A673 (cell line): ENCODE measurements around the gene ABCA12. TPM values are rescaled to one million over a fixed set of nuclear protein-coding genes. Genes with fewer than 3 reads are reported as not detected.

ENCODE experiments used
- BruUV-seq: library from RNA; stranded (reverse); fragments of 400-500 nt; replicated peaks from 2 replicates; lab custom pipeline; 2021; lab: Mats Ljungman, UMichigan
- CTCF ChIA-PET: fragments of 300-600 bp; sonication (Branson Sonifier 250); formaldehyde crosslinking; loops from one replicate; lab custom pipeline; 2022; ENCODE audit warnings: antibody characterized with exemption; lab: Charles Lee
- POLR2A ChIA-PET: fragments of 300-600 bp; sonication (Branson Sonifier 250); formaldehyde crosslinking; loops from one replicate; lab custom pipeline; 2022; ENCODE audit warnings: antibody characterized with exemption; ENCODE audit not compliant: low non-redundant PET; lab: Charles Lee
- DNase-seq: peaks from one replicate; pipeline ENCODE4 v3.0.0-alpha.2; 2015; ENCODE audit warnings: low spot score
- H3K27ac ChIP-seq: fragments of 200-600 bp; sonication (generic); 2 replicates; pipeline ENCODE4 v1.5.1; 2016; ENCODE audit warnings: mixed run types, low read depth, mild to moderate bottlenecking, mixed read lengths, antibody characterized with exemption, low read length; ENCODE audit not compliant: poor library complexity, severe bottlenecking
- H3K27me3 ChIP-seq: fragments of 200-600 bp; sonication (generic); replicated peaks from 2 replicates; pipeline ENCODE4 v1.6.1; 2017; ENCODE audit warnings: mixed run types, low read depth, mild to moderate bottlenecking, mixed read lengths, antibody characterized with exemption, low read length; ENCODE audit not compliant: insufficient read depth, poor library complexity
- H3K36me3 ChIP-seq: fragments of 200-600 bp; sonication (generic); 2 replicates; pipeline ENCODE4 v1.6.1; 2016; ENCODE audit warnings: mixed run types, mild to moderate bottlenecking, mixed read lengths, antibody characterized with exemption, low read length; ENCODE audit not compliant: insufficient read depth, poor library complexity, severe bottlenecking
- H3K4me1 ChIP-seq: fragments of 200-600 bp; sonication (generic); 2 replicates; pipeline ENCODE4 v1.6.1; 2017; ENCODE audit warnings: mixed run types, mild to moderate bottlenecking, mixed read lengths, antibody characterized with exemption, low read length; ENCODE audit not compliant: insufficient read depth, poor library complexity, severe bottlenecking
- H3K4me3 ChIP-seq: fragments of 200-600 bp; sonication (generic); 2 replicates; pipeline ENCODE4 v1.5.1; 2016; ENCODE audit warnings: low read depth, mixed run types, mild to moderate bottlenecking, mixed read lengths, low read length; ENCODE audit not compliant: poor library complexity, severe bottlenecking
- H3K9me3 ChIP-seq: fragments of 200-600 bp; sonication (generic); 2 replicates; pipeline ENCODE4 v1.6.1; 2016; ENCODE audit warnings: mixed run types, low read depth, mild to moderate bottlenecking, mixed read lengths, antibody characterized with exemption, low read length; ENCODE audit not compliant: poor library complexity, severe bottlenecking
- CTCF ChIP-seq: fragments of 300-800, 200-600 bp; sonication (generic); conservative IDR thresholded peaks from 2 replicates; pipeline ENCODE4 v1.5.1; 2017; ENCODE audit warnings: low read depth, mild to moderate bottlenecking, antibody characterized with exemption, low read length, moderate library complexity, mixed read lengths
- EZH2 ChIP-seq: fragments of 200-600 bp; sonication (generic); IDR thresholded peaks from 2 replicates; pipeline ENCODE4 v1.6.1; 2017; ENCODE audit warnings: borderline replicate concordance, low read depth, mild to moderate bottlenecking, mixed read lengths, antibody characterized with exemption, low read length; ENCODE audit not compliant: poor library complexity, severe bottlenecking
- intact Hi-C: fragments of 100-400 bp; cut with micrococcal nuclease; formaldehyde crosslinking; loops from one replicate; pipeline ENCODE4 v1.10.0; 2022; ENCODE audit not compliant: unreplicated experiment
- total RNA-seq: library from RNA; stranded (reverse); gene quantifications from 2 replicates; pipeline ENCODE4 v1.2.3, GENCODE V29; 2021

The ABCA12 gene
- total RNA-seq, 1 experiment from 2014 or later, result not detected

DNA sequence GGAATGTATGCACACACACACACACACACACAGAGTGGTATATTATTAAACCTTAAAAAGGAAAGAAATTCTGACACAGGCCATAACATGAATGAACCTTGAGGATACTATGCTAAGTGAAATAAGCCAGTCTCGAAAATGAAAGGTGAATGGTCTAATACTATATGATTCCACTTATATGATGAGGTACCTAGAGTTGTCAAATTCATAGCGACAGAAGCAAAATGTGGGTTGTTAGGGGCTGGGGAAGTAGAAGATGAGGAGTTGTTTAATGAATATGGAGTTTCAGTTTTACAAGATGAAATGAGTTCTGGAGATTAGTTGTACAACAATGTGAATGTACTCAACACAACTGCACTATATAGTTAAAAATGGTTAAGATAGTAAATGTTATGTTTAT lies 118.1 kb downstream of the ABCA12 start:
- TF ChIP-seq CTCF (no peak), EZH2 (no peak)
- BruUV-seq, result no TSS peak
- DNase-seq, result no peak
- H3K4me1 ChIP-seq, result peaks cover 6% of the 10 kb centered on the region
- intact Hi-C loops, result no loop called here
- POLR2A ChIA-PET, result no interaction called here
- no peak overlapping the region for H3K4me3 ChIP-seq
- H3K36me3 ChIP-seq, result no peaks in the 10 kb centered on the region
- CTCF ChIA-PET, result no interaction called here
- H3K9me3 ChIP-seq, result no peaks in the 10 kb centered on the region
- no peaks in the 10 kb centered on the region for H3K27me3 ChIP-seq
- H3K27ac ChIP-seq, result no peak overlapping the region

DNA sequence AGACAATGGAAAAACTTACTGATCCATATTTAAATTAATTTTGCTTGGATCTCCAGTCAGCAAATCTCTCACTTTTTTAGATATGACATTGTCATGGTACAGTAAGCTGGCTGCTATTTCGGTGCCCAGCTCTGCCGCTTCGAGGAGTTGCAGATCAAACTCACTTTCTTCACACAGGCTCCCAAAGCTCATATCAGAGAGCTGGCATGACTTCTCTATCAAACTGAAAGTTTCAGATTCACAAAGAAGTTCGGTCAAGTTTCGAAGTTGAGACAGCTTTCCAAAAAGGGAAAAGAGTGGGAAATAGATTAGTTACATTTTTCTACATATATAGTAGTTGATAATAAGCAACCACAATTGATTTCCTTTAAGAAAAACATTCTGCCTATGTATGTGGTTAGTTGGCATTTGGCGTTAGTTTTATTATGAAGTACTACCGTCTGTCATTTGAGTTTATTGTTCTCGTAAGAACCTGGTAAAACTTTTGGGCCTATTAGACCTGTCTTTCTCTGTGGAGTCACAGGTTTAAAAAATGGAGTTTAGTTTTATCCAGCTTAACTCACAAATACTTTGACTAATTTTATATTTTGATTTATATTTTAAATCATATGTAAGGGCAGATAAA lies 118.8 kb downstream of the ABCA12 start:
- Histone ChIP-seq H3K27me3 (no peaks in the 10 kb centered on the region), H3K36me3 (no peaks in the 10 kb centered on the region), H3K4me3 (no peak overlapping the region), H3K4me1 (peaks cover 6% of the 10 kb centered on the region), H3K27ac (no peak overlapping the region), H3K9me3 (no peaks in the 10 kb centered on the region)
- TF ChIP-seq CTCF (no peak), EZH2 (no peak)
- no peak for DNase-seq
- intact Hi-C loops, result no loop called here
- no TSS peak for BruUV-seq
- ChIA-PET POLR2A (no interaction called here), CTCF (no interaction called here)

- ChIA-PET CTCF (no interaction called here), POLR2A (no interaction called here)
- Histone ChIP-seq H3K4me1 (peaks cover 6% of the 10 kb centered on the region), H3K36me3 (no peaks in the 10 kb centered on the region), H3K9me3 (no peaks in the 10 kb centered on the region), H3K4me3 (no peak overlapping the region), H3K27me3 (no peaks in the 10 kb centered on the region), H3K27ac (no peak overlapping the region)
- DNase-seq, result no peak
- no TSS peak for BruUV-seq
- TF ChIP-seq CTCF, result no peak
- TF ChIP-seq EZH2, result no peak
- intact Hi-C loops, result no loop called here
These were observed 119.3 kb downstream of the ABCA12 start for GRCh38 chr2:215019085-215019484.
